ENCODE data around the gene CREBRF. TPM values are rescaled to one million over a fixed set of nuclear protein-coding genes. Genes with fewer than 3 reads are reported as not detected.
"Not testable (repeated sequence)": the region's sequence is repeated elsewhere in the genome, so short reads cannot be mapped to it uniquely, and the experiment has no call there.

The CREBRF gene, protein sequence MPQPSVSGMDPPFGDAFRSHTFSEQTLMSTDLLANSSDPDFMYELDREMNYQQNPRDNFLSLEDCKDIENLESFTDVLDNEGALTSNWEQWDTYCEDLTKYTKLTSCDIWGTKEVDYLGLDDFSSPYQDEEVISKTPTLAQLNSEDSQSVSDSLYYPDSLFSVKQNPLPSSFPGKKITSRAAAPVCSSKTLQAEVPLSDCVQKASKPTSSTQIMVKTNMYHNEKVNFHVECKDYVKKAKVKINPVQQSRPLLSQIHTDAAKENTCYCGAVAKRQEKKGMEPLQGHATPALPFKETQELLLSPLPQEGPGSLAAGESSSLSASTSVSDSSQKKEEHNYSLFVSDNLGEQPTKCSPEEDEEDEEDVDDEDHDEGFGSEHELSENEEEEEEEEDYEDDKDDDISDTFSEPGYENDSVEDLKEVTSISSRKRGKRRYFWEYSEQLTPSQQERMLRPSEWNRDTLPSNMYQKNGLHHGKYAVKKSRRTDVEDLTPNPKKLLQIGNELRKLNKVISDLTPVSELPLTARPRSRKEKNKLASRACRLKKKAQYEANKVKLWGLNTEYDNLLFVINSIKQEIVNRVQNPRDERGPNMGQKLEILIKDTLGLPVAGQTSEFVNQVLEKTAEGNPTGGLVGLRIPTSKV
- 8.4 TPM for polyA plus RNA-seq (ENCODE audit: insufficient read length)

DNA sequence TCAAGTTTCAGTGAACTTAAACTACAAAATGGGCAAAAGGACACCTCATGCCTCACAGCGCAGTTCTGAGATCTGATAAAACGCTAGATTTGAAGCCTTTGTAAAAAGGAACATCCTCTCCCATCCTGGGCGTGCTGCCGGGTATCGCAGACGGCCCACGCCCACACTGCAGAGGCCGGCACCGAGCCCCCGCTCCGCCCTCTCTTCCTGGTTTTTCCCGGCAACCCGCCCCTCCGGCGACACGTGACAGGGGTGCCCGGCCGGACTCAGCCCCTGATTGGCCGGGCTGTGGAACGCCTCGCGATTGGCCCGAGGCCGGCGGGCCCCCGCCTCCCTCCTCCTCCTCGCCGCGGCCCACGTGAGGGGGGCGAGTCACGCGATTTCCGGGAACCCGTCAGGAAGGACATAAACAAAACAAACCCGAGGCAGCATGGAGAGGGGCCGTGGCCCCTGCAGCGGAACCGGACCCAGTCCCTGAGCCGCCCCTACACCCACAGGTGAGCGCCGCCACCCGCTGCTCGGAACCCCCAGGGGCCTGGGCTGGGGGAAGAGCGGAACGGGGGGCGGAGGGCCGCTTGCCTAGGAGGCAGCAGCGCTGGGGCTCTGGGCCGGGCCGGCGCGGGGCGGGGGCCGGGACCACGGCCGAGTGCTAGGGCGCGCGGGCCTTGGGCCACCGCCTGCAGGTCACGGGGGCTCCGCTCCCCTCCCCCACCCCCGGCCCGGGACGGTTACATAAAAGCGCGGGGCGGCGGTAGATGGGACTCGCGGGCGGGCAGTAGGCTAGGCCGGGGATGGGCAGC is at the start of gene CREBRF:
Gene CREBRF, plus strand, starts transcription at position 370 of the 800 bp plus-strand sequence. CDS start 24,424 bp downstream, outside the sequence.
- peak; percentile 85 for DNase-seq (ENCODE audit: low read depth)

DNA sequence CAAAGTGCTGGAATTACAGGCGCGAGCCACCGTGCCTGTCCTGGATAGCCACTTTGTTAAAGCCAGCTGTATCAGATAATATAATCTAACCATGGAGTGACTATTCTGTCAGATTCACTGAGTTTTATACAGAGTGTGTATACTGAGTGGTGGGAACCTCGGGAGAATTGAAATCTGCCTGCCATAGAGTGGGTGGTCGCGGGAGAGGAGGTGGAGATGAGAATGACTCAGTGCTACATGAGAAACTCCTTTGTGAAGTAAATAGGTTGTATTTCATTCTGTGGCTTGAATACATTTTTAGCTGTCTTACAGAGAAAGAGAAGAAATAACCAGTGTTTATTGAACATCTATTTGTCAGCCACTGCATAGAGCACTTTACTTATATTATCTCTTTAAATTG is 46.1 kb upstream of the CREBRF start:
- DNase-seq (ENCODE audit: low read depth) = no peak

DNA sequence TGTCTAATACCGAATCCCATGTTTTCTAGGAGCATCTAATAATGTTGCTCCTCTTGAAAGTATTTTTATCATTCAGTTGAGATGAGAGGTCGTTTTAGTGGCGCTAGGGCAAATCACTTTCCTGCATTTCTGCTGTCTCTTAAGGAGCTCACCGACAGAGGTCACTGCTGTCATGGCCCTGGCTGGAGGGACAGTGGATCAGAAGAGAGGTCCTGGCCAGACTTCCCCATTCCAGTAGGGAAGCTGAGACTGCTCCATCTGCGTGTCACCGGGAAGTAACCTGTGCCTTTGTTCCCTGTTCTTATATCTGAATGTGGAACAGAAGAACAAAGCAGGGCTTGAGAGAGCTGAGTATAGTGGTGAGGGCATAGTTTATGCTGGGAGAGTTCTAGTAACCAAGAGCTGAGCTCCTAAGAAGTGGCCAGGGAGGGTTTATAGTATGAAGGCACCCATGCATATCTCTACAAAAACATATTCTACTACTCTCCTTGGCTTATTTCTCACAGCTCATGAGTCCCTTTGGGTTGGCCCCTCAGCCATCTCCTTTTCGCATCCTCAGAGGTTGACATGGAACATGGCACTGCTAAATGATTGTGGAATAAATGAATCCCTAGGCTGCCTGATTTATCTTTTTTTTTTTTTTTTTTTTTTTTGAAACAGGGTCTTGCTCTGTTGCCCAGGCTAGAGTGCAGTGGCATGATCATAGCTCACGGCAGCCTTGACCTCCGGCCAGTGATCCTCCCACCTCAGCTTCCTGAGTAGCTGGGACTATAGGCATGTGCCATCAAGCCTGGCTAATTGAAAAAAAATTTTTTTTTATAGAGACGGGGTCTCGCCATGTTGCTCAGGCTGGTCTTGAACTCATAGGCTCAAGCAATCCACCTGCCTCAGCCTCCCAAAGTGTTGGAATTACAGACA is 45.3 kb upstream of the CREBRF start:
- no peak for DNase-seq (ENCODE audit: low read depth)

DNA sequence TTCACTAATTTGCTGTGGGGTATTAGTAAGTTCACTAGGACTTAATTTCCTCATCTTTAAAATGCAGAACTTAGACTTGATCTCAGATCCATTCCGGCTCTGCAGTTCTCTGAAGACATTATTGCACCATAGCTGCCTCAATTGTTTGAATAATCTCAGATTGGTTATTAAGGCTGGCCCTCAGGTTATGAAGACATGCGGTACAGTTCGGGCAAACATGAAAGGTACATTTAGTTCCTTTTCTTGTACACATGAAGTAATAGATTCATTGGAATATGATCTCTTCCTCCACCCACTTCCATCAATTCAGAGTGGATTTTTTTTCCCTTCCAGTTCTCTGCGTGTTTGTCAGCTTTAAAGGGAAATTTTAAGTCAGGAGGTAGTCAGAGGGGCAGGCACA is 44.6 kb upstream of the CREBRF start:
- no peak for DNase-seq (ENCODE audit: low read depth)

DNA sequence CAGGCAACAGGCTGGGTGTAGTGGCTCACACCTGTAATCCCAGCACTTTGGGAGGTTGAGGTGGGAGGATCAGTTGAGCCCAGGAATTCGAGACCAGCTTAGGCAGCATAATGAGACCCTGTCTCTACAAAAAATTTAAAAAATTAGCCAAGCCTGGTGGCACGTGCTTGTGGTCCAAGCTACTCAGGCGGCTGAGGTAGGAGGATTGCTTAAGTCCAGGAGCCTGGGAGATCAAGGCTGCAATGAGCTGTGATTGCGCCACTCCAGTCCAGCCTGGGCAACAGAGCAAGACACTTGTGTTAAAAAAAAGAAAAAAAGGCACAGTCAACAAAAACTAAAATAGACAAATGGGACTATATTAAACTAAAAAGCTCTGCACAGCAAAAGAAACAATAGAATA is 43.3 kb upstream of the CREBRF start:
- no peak for DNase-seq (ENCODE audit: low read depth)

DNA sequence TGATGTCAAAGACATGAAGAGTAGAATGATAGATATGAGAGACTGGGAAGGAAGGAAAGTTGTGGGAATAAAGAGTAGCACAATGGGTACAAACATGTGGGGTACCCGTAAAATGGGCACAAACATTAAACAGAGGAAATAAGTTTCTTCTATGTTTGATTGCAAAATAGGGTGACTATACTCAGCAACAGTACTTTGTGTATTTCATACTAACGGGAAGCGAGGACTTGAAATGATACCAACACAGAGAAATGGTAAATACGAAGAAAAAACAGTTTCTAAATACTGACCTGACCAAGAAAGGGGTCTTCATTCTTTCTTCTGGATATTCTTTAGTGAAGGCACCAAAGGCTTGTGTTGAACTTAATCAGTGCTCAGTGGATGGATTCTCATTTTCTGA is 41.5 kb upstream of the CREBRF start:
- DNase-seq (ENCODE audit: low read depth) = no peak

DNA sequence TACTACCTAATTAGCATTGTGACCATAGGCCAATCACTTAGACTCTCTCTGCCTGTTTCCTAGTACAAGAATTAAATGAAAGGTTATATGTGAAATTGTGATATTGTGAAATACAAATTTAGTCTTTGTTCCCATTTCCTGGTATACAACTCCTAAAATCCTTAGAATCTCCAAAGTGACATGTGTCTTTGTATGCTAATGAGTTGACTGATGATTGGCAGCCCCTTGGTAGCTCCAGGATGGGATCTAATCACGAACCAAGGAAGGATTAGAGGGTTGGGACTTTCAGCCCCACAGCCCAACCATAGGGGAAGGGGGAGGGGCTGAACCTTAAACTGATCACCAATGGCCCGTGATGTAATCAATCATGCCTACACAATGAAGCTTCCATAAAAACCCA is 41.0 kb upstream of the CREBRF start:
- no peak for DNase-seq (ENCODE audit: low read depth)

DNA sequence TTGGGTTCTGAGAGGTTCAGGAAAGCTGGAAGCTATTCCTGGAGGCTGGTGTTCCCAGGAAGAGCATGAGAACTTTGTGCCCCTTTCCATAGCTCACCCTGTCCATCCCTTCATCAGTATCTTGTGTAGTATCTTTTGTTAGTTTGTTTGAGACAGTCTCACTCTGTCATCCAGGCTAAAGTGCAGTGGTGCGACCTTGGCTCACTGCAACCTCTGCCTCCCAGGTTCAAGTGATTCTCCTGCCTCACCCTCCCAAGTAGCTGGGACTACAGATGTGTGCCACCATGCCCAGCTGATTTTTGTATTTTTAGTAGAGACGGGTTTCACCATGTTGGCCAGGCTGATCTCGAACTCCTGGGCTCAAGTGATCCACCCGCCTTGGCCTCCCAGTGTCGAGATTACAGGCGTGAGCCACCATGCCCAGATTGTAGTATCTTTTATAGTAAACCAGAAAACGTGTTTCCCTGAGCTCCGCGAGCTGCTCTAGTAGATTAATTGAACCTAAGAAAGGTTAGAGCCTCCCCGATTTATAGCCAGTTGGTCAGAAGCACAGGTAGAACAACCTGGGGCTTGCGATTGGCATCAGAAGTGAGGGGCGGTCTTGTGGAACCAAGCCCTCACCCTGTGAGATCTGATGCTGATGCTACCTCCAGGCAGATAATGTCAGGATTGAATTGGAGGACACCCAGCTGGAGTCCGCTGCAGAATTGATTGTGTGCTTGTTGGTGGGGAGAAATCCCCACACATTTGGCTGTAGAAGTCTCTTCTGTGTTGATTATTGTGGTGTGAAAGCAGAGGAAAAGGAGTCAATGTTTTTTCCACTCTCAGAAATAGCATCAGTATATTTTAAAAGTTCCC is 40.3 kb upstream of the CREBRF start:
- DNase-seq (ENCODE audit: low read depth) = no peak

DNA sequence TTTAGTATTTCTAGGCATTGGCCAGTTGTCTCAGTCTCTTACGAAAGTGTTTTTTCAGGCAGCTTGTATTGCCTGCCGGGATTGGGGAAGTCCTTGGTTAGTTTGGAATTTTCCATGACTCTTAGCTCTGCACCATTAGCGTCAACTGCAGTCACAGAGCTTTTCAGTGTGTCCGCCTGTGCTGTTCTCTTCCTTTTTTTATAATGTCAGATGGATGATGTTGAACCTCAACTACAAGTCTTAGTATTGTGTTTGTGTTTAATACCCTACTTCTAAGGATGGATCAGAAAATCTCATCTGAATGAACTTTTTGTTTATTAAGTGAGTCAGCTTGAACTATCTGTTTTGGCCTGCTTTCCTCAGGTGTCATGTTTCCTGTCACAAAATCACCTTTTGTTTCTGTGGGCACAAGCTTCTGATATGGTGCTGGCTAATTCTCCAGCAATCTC is 39.5 kb upstream of the CREBRF start:
- DNase-seq (ENCODE audit: low read depth) = peak; percentile 26

DNA sequence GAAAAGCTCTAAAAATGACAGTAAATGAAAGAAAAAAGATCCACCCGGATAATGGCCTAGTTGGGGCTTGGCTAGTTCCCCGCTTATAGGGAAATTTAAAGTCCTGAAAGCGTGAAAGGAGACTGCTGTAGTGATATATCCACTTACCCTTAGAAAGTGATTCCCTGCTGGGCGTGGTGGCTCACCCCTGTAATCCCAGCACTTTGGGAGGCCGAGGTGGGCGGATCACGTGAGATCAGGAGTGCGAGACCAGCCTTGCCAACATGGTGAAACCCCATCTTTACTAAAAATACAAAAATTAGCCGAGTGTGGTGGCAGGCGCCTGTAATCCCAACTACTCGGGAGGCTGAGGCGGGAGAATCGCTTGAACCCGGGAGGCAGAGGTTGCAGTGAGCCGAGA is 39.1 kb upstream of the CREBRF start:
- DNase-seq (ENCODE audit: low read depth) = not testable (repeated sequence)

DNA sequence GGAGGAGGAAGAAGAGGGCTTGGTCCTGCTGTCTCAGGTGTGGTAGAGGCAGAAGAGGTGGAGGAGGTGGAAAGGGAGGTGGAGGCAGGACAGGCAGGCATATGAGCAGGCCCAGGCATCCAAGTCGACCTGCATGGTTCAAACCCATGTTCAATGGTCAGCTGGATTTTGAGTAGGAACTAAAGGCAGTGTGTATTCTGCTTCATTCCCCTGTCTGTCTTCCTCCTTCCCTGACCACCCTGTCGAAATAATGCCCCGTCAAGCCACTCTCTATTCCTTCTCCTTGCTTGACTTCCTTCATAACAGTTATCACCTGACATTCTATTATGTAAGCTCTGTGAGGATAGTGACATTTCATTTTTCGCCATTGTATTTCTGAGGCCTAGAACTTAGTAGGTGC is 37.8 kb upstream of the CREBRF start:
- DNase-seq (ENCODE audit: low read depth) = no peak

DNA sequence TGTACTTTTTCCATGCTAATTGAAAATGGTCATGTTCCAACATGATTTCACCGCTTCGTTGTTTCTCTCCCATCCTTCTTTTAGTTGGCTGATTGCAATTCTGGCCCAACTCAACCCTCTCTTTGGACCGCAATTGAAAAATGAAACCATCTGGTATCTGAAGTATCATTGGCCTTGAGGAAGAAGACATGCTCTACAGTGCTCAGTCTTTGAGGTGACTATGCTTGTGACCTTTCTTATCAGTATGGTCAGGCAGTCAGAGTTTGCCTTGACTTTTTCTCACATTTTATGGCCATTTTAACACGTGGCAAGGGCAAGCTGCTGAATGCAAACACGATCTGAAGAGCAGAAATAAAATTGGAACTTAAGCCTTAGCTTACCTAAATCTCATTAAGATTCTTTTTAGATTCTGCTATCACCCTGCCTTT is 36.0 kb upstream of the CREBRF start:
- DNase-seq (ENCODE audit: low read depth) = no peak

DNA sequence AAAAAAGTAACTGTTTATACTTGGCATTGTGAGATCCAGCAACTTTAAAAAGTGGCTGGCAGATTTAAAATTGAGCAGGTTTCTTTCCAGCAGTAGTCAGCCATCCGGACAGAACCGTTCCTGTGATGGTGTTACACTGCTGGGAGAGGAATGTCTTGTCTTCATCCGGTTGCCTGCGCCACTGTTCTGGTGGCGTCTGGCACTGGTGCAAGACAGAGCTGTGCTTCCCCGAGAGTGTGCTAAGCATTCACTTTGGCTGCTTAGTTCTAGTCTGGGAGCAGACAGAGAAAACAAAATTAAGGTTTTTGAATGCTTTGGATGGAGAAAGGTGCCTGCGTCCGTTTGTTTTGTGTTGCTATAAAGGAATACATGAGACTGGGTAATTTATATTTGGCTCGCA is 35.5 kb upstream of the CREBRF start:
- DNase-seq (ENCODE audit: low read depth) = no peak

DNA sequence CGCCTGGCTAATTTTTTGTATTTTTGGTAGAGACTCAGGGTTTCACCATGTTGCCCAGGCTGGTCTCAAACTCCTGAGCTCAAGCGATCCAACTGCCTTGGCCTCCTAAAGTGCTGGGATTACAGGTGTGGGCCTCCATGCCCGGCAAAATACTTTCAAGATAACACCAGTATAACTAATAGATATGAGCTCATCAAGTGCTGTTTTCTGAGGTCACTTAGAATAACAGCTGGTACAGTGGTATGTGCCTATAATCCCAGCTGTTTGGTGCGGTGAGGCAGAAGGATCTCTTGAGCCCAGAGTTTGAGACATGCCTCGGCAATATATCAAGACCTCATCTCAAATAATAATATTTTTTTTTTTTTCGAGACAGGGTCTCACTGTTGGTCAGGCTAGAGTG is 30.5 kb upstream of the CREBRF start:
- DNase-seq (ENCODE audit: low read depth) = no peak

DNA sequence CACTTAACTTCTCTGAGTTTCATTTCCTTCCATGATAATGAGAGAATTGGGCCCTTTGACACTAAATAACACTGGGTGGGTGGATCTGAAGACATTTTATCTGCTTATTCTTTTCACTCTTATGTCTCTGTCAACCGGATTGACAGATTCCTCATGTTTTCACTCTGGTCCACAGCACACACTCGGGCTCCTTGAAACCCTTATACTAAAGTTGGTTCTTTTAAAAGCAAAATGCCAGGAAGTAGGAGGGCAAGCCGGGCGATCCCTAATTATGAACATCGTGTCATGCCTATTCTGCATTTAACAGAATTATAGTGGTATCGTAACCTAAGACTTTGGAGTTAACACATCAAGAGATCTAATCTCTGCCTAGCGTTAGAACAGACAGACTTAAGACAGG is 28.2 kb upstream of the CREBRF start:
- no peak for DNase-seq (ENCODE audit: low read depth)

DNA sequence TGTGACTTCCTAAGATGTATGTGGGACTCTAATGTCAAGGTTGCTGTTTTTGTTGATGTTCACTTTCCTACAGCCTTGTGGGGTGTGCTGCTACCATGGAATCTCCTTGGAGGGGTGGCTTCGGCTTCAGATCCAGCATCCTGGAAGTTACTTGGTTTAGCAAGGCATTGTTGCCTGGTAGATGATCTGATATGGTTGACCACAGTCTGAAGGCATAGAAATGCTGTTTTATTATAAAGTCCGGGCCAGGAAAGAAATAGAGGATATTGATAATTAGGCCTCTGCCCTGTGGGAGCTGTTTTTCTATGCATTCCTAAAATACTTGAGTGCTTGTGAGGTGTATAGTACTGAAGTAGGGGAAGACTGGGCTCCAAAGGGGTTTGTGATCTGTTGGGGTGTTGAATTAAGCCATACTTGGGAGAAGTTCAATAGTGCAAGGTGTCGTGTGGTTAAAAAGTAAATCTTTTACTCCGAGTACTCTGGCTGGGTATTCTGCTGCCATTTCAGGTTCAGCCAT is 27.3 kb upstream of the CREBRF start:
- no peak for DNase-seq (ENCODE audit: low read depth)

DNA sequence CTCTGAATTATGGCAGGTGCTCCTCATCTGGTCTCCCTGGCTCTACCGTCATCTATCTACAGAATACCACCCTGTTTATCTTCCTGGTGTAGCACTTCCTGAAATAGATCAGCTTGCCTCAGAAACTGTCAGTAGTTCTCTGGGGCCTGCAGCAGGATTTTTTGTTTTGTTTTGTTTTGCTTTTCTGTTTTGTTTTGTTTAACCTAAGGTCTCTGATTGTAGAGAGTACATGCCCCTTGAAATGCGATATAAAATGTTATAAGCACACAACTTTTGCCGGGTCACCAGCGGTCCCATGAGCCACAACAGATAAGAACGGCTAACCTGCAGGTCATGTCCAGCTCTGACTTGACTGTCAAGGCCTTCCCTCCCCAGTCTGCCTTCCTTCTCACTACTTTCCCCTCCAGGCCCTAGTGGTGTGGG is 26.6 kb upstream of the CREBRF start:
- DNase-seq (ENCODE audit: low read depth) = no peak

DNA sequence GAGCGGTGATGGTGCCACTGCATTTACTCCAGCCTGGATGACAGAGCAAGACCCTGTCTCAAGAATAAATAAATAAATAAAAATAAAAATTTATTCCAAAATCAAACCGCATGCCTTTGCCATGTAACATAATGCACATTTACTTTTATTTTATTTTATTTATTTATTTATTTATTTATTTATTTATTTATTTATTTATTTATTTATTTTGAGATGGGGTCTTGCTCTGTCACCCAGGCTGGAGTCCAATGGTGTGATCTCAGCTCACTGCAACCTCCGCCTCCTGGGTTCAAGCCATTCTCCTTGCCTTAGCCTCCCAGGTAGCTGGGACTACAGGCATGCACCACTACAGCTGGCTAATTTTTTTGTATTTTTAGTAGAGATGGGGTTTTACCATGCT is 24.1 kb upstream of the CREBRF start:
- not testable (repeated sequence) for DNase-seq (ENCODE audit: low read depth)

DNA sequence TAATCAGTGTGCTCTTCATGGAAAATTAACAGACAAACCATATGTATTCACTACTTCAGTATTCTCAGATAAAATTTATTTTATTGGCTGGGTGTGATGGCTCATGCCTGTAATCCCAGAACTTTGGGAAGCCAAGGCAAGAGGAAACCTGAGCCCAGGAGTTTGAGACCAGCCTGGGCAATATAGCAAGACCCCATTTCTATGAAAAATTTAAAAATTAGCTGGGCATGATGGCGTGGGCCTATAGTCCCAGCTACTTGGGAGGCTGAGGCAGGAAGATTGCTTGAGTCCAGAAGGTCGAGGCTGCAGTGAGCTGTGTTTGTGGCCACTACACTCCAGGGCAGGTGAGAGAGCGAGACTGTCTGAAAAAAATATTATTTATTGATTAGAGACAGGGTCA is 23.4 kb upstream of the CREBRF start:
- DNase-seq (ENCODE audit: low read depth) = no peak

DNA sequence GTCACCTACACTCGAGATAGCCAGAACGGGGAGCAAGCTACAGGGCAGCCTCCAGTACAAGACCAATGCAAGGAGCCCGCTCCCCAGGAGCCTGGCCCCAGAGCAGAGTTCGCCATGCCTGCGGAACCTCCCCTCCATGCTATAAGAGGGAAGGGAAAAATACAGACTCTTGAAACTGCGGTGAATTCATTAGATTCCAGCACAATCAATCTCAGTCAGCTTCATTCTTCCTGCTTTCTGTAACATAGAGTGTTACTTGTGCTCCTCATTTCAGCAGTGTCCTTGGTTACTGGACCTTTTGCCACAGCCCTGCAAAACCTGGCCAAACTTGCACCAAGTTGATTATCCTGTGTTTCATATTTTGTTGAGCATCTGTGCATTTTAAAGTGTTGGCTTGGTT is 22.2 kb upstream of the CREBRF start:
- no peak for DNase-seq (ENCODE audit: low read depth)

Data from forelimb muscle (tissue), 1 donor.